ENCODE results near the gene LRRC56.

Gene LRRC56

DNA sequence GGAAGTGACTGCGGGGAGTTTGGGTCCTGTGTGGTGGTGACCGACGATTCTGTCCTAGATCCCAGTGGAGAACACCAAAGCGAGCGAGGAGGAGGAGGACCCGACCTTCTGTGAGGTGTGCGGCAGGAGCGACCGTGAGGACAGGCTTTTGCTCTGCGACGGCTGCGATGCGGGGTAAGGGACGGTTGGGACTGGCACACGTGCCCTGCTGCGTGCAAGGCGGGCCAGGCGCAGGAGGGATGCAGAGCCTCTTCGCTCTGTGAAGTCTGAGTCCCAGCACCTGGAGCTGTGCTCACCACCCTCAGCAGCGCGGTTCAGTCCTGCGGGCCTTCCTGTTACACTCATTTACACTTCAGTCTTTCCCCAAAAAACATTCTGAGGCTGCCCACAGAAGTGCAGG, 55.2 kb downstream of the LRRC56 start:
- in situ Hi-C loops (cut with HindIII; ENCODE audit: low sequenced_read_pairs): no loop called here

DNA sequence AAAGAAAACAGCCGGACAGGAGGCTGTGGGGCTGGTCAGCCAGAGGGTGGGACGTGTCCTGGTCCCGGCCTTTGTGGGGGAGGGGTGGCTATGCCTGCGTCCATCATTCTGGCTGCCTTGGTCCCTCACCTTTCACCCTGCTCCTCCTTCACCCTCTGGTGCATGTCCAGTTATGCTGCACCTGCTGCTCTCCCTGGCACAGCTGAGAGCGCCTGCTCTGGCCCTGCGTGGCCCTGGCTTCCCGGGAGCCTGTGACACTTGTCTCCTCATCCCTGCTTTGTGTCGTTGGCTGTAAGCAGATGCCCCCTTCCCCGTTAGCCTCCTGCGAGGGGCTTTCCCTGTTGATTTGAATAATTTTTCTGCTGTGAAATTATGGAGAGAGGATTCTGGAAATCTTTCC, 55.6 kb downstream of the LRRC56 start:
- in situ Hi-C loops (cut with HindIII; ENCODE audit: low sequenced_read_pairs): no loop called here

DNA sequence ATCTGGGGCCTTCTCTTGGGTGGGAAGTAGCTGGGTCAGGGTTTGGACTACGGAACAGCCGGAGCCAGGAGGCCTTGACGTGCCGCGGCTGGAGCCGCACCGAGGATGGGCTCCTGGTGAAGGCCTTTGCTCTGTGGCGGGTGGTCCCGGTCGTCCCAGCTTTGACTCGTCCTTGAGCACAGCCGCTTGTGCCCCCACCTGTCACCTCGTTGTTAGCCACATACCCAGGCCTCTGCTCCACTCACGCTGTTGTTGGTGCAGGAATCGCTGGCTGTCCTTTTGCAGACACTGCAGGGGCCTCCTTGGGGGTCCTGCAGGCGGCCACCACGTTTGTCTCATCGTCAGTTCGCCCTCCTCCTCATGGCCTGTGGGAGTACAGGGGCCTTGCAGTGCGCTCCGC, 56.0 kb downstream of the LRRC56 start:
- in situ Hi-C loops (cut with HindIII; ENCODE audit: low sequenced_read_pairs): no loop called here

DNA sequence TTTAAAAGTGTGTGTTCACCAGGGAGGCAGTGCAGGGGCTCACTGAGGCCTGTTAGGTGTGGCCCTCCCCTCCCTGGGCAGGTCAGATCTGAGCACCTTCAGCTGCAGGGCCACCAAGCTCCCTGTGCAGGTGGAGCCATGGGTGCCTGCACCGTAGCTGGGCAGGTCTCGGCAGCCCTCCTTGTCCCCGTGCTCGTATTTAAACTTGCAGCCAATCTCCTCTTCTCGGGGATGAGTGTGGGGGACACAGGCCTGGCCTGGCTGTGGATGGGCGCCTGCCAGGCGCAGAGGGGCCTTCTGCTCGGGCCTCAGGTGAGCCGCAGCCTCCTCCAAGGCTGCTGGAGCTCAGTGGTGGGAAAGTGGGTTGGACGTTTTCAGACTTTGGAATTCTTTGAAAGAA, 58.1 kb downstream of the LRRC56 start:
- in situ Hi-C loops (cut with HindIII; ENCODE audit: low sequenced_read_pairs): no loop called here

DNA sequence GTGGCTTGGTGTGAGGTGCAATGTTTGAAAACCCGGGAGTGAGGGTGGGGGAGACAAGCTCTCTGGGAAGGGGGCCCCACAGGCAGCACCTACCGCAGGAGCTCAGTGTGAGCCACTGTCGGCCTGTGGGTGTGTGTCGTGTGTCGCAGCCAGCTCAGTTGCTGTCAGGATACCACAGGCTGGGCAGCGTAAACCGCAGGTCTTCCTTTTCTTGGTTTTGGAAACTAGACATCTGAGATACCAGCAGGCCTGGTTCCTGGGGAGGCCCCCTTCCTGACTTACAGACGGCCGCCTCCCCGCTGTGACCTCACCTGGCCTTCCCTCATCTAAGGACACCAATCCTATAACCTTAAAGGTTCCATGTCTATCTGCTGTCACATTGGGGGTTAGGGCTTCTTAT, 59.0 kb downstream of the LRRC56 start:
- in situ Hi-C loops (cut with HindIII; ENCODE audit: low sequenced_read_pairs): no loop called here

DNA sequence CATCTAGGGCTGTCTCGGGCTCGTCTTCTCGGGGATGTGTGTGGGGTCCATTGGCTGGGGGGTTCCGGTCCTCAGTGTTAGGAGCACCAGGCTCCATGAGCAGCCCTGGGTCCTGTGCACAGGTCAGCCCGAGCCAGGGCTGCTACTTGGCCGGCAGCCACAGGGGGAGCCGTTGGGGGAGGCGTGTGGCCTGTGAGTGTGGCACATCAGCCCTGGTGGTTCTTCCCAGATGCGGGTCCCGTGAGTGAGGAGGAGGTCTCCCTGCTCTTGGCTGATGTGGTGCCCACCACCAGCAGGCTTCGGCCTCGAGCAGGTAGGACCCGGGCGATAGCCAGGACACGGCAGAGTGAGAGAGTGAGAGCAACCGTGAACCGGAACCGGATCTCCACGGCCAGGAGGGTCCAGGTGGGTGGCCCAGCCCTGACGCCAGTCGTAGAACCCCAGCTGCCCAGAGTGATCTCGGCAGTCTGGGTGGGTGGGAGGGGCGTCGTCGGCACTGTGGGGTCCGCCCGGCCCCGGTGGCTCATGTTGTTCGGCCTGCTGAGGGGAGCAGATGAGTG, 59.9 kb downstream of the LRRC56 start:
- in situ Hi-C loops (cut with HindIII; ENCODE audit: low sequenced_read_pairs): no loop called here

DNA sequence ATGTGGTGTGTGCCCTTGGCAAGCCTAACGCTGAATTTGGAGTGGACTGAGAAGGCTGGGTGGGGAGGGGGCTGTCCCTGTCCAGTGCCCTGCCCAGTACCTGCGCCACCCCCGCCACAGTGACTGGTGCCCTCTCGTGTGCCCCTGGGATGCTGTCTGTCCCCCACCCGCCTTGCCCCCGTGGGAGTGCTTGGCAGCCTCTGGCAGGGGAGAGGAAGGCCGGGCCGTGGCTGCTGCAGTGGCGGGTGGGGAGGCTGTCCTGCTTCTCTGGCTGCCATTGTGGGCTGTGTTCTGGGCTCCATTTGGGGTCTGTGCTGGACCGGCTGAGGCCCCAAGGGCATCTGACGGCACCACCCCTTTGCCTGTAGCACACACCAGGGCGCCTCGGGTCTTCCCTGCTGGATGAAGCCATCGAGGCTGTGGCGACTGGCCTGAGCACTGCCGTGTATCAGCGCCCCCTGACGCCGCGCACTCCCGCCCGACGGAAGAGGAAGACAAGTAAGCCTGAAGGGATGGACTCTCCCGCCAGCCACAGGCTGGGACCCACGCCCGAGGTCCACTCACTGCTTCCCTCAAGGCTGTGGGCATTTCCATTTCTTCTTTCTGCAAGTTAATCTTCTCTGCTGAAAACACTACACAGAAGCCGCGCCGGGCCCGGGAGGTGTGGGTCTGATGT, 60.8 kb downstream of the LRRC56 start:
- in situ Hi-C loops (cut with HindIII; ENCODE audit: low sequenced_read_pairs): no loop called here

DNA sequence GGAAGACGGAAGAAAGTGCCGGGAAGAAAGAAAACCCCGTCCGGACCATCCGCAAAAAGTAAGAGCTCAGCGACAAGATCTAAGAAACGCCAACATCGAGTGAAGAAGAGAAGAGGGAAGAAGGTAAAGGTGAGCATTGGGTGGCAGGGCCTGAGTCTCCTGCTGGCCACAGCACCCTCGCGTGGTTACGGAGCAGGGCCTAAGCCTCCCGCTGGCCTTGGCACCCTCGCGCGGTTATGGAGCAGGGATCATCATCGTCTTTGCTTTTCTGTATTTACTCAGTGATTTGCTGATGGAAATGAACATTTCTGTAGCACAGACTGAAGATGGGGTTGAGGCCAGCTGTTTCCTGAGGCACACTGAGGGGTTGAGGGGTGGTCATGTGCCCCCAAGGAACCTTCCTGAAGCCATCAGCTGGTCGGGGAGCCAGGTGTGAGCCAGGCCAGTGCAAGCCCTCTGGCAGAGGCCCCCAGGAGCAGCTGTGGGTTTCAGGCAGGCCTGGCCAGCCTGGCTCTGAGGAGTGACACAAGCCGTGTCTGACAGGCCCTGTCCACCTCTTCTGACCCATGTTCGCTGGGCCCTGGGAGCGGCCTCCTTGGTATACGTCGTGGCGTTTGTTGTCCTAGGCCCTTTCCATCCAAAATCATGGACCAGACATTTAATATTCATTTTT, 64.4 kb downstream of the LRRC56 start:
- in situ Hi-C loops (cut with HindIII; ENCODE audit: low sequenced_read_pairs): no loop called here

DNA sequence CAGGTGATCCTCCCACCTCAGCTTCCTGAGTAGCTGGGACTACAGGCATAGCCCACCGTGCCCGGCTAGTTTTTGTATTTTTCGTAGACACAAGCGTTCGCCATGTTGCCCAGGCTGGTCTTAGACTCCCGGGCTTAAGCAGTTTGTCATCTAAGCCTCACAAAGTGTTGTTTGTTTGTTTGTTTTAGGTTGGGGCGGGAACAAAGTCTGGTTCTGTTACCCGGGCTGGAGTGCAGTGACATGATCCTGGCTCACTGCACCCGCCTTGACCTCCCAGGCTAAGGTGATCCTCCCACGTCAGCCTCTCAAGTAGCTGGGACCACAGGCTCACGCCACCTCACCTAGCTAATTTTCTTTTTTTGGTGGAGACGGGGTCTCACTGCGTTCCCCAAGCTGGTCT, 65.8 kb downstream of the LRRC56 start:
- in situ Hi-C loops (cut with HindIII; ENCODE audit: low sequenced_read_pairs): no loop called here
